ENCODE measurements around the gene CSF1.

- no peak for TF ChIP-seq CTCF (conservative IDR thresholded peaks at IDR 0.05; ENCODE audit: low read depth in 2 of 2)
- no peak for TF ChIP-seq JUNB (IDR thresholded peaks at IDR 0.05; ENCODE audit: unreplicated experiment)
- no peak for TF ChIP-seq EZH2 (IDR thresholded peaks at IDR 0.05; ENCODE audit: low read depth, unreplicated experiment)
- TF ChIP-seq POLR2AphosphoS5 (IDR thresholded peaks at IDR 0.05; ENCODE audit: low read depth): no peak
- TF ChIP-seq CREB1 (CRISPR knock-in tag; IDR thresholded peaks at IDR 0.05; ENCODE audit: low read depth): no peak
- TF ChIP-seq ZNF114 (CRISPR knock-in tag; IDR thresholded peaks at IDR 0.05): no peak
- TF ChIP-seq EZH2phosphoT487 (IDR thresholded peaks at IDR 0.05; ENCODE audit: unreplicated experiment): no peak
- TF ChIP-seq REST (IDR thresholded peaks at IDR 0.05; ENCODE audit: unreplicated experiment): no peak
- no peak for TF ChIP-seq ETS1 (IDR thresholded peaks at IDR 0.05)
- TF ChIP-seq ZNF462 (CRISPR knock-in tag; IDR thresholded peaks at IDR 0.05): no peak
- TF ChIP-seq ZNF331 (CRISPR knock-in tag; IDR thresholded peaks at IDR 0.05; ENCODE audit: low read depth): no peak
- no peak for TF ChIP-seq NANOG (IDR thresholded peaks at IDR 0.05; ENCODE audit: borderline replicate concordance)
These were observed 37.1 kb downstream of the CSF1 start for GRCh38 chr1:109947582-109948284.

Data from GM23338 (cell line).